RWPE2 (cell line): ENCODE data around the gene DENND2A.
"Not testable (repeated sequence)": the region's sequence is repeated elsewhere in the genome, so short reads cannot be mapped to it uniquely, and the experiment has no call there.

Experiments used
- ATAC-seq: fragments of 200-7000 bp; cut with Tn5 transposase; 3 replicates; pipeline ENCODE4 v1.9.1; 2021; ENCODE audit warnings: low read depth
- DNase-seq: peaks from one replicate; pipeline ENCODE4 v3.0.0-alpha.2; 2020; ENCODE audit warnings: low spot score
- H3K27ac ChIP-seq: fragments of 450-650 bp; 2 replicates; pipeline ENCODE4 v1.5.1; 2017; ENCODE audit warnings: mild to moderate bottlenecking; ENCODE audit not compliant: poor library complexity, severe bottlenecking
- H3K27me3 ChIP-seq: fragments of 250-450 bp; sonication (Bioruptor Pico); 2 replicates; pipeline ENCODE4 v1.5.1; 2021; ENCODE audit warnings: mild to moderate bottlenecking, moderate library complexity; ENCODE audit not compliant: insufficient read depth, poor library complexity, severe bottlenecking
- H3K36me3 ChIP-seq: fragments of 250-450 bp; sonication (Bioruptor Pico); 2 replicates; pipeline ENCODE4 v1.5.1; 2020; ENCODE audit warnings: low read depth, mild to moderate bottlenecking, moderate library complexity
- H3K4me1 ChIP-seq: fragments of 250-450 bp; sonication (Bioruptor Pico); 2 replicates; pipeline ENCODE4 v1.5.1; 2021; ENCODE audit warnings: mild to moderate bottlenecking, moderate library complexity; ENCODE audit not compliant: insufficient read depth, poor library complexity, severe bottlenecking
- H3K4me3 ChIP-seq: fragments of 250-450 bp; sonication (Bioruptor Pico); 2 replicates; pipeline ENCODE4 v1.5.1; 2021; ENCODE audit warnings: mild to moderate bottlenecking, moderate library complexity; ENCODE audit not compliant: severe bottlenecking
- H3K9me3 ChIP-seq: fragments of 250-450 bp; sonication (Bioruptor Pico); 2 replicates; pipeline ENCODE4 v1.5.1; 2021; ENCODE audit warnings: mild to moderate bottlenecking, moderate library complexity; ENCODE audit not compliant: severe bottlenecking
- CTCF ChIP-seq: fragments of 450-650 bp; IDR thresholded peaks from one replicate; pipeline ENCODE4 v1.5.1; 2017; ENCODE audit warnings: mild to moderate bottlenecking, moderate library complexity; ENCODE audit not compliant: poor library complexity, severe bottlenecking

The DENND2A gene

GRCh38 chr7:140518370-140519006 is 122.1 kb downstream of the DENND2A start:
- DNase-seq (no peak), ATAC-seq (no peak)
- Histone ChIP-seq H3K9me3 (no peaks in the 10 kb centered on the region), H3K4me3 (no peak overlapping the region), H3K27ac (no peak overlapping the region), H3K27me3 (no peaks in the 10 kb centered on the region), H3K36me3 (no peaks in the 10 kb centered on the region), H3K4me1 (no peaks in the 10 kb centered on the region)
- TF ChIP-seq CTCF: no peak

GRCh38 chr7:140517546-140518369 is 122.9 kb downstream of the DENND2A start:
- Histone ChIP-seq H3K4me3 (no peak overlapping the region), H3K4me1 (no peaks in the 10 kb centered on the region), H3K36me3 (no peaks in the 10 kb centered on the region), H3K27ac (no peak overlapping the region), H3K27me3 (no peaks in the 10 kb centered on the region), H3K9me3 (no peaks in the 10 kb centered on the region)
- ATAC-seq (peak; percentile 96), DNase-seq (no peak)
- TF ChIP-seq CTCF: peak; percentile 89

DNA sequence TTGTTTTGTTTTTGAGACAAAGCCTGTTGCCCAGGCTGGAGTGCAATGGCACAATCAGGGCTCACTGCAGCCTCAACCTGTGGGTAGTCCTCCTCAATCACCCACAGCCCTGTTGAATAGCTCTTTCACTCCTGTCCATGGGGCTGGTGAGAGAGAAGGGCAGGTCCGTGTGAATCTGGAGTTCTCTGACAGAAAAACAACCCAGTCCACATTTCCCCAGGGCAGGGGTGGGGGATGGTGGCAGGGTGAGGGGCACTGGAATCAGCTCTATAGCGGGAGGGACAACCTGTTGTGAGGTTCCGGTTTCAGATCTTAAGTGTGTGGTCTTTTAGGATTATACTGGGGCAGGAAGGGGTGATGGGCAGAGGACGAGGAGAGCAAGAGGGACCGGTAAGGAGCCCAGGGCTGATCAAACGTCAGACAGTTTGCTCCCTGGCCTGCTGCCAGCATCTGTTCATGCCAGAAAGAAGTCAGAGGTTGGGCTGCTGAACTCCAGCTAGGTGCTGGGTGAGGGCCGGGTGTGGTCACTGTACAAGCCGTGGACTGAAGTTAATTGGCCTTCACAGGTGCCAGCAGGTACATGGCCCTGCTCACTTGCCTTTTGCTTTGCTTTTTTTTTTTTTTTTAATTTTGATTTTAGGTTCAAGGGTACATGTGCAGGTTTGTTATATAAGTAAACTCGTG is 128.2 kb downstream of the DENND2A start:
- H3K27ac ChIP-seq: no peak overlapping the region
- H3K36me3 ChIP-seq: no peaks in the 10 kb centered on the region
- DNase-seq: no peak
- H3K4me3 ChIP-seq: no peak overlapping the region
- peak; percentile 89 for ATAC-seq
- TF ChIP-seq CTCF: no peak
- H3K4me1 ChIP-seq: no peaks in the 10 kb centered on the region
- H3K27me3 ChIP-seq: no peaks in the 10 kb centered on the region
- no peaks in the 10 kb centered on the region for H3K9me3 ChIP-seq

- DNase-seq (no peak), ATAC-seq (no peak)
- no peak overlapping the region for H3K27ac ChIP-seq
- no peaks in the 10 kb centered on the region for H3K36me3 ChIP-seq
- no peak overlapping the region for H3K4me3 ChIP-seq
- TF ChIP-seq CTCF: no peak
- H3K9me3 ChIP-seq: no peaks in the 10 kb centered on the region
- H3K4me1 ChIP-seq: no peaks in the 10 kb centered on the region
- no peaks in the 10 kb centered on the region for H3K27me3 ChIP-seq
Observed at GRCh38 chr7:140509789-140510188, 130.8 kb downstream of the DENND2A start.

DNA sequence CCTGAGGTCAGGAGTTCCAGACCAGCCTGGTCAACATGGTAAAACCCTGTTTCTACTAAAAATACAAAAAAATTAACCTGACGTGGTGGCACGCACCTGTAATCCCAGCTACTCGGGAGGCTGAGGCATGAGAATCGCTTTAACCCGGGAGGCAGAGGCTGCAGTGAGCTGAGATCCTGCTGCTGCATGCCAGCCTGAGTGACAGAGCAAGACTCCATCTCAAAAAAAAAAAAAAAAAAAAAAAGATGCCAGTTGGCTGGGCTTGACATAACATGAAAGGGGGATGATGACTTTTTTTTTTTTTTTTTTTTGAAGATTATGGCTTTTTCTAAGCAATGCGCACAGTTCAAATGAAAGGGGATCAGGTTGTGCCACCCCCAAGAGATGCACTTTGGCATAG is 133.1 kb downstream of the DENND2A start:
- H3K36me3 ChIP-seq, H3K27me3 ChIP-seq, DNase-seq, H3K9me3 ChIP-seq, H3K4me3 ChIP-seq, H3K4me1 ChIP-seq, H3K27ac ChIP-seq, ATAC-seq: not testable (repeated sequence)
